CD1c-positive myeloid dendritic cell (primary cell): Measurements from ENCODE around the gene EME2.
"Not testable (repeated sequence)": the region's sequence is repeated elsewhere in the genome, so short reads cannot be mapped to it uniquely, and the experiment has no call there.

Experiments used
- DNase-seq: peaks from one replicate; pipeline ENCODE4 v3.0.0-alpha.2; 2016; ENCODE audit errors: extremely low spot score

EME2 gene

DNA sequence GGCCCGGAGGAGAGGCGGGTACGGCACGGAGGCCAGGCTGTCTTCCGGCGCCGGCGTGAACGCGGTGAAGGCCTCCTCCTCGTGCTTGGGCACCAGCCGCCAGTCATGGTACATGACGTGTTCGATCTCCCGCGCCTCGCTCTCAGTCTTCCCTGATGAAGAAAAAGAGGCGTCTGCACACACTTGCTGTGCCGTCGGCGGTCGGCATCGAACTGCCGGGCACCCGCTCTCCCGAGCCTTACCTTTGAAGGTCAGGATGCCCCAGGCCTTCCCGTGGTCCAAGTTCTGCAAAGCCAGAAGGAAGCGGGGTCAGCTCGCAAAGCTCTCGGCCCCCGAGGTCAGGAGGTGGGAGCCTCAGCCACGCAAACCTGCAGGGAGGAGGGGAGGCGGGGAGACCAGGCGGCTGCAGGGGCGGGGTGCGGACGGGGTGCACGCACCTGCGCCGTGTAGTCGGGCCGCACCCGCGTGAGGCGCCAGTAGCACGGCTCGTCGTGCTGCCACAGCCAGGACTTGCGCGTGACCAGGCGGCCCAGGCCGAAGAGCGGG lies at the start of gene EME2:
Gene EME2 (plus strand): TSS at position 449 of the 546 bp plus-strand sequence. CDS start 418 bp downstream, outside the sequence.
- DNase-seq = peak; percentile 28

- DNase-seq = peak; percentile 60
Observed at GRCh38 chr16:1723450-1724147, 49.0 kb upstream of the EME2 start.

GRCh38 chr16:1724491-1724890 lies 48.1 kb upstream of the EME2 start:
- no peak for DNase-seq

- no peak for DNase-seq
Observed at GRCh38 chr16:1726661-1727502, 45.7 kb upstream of the EME2 start.

DNA sequence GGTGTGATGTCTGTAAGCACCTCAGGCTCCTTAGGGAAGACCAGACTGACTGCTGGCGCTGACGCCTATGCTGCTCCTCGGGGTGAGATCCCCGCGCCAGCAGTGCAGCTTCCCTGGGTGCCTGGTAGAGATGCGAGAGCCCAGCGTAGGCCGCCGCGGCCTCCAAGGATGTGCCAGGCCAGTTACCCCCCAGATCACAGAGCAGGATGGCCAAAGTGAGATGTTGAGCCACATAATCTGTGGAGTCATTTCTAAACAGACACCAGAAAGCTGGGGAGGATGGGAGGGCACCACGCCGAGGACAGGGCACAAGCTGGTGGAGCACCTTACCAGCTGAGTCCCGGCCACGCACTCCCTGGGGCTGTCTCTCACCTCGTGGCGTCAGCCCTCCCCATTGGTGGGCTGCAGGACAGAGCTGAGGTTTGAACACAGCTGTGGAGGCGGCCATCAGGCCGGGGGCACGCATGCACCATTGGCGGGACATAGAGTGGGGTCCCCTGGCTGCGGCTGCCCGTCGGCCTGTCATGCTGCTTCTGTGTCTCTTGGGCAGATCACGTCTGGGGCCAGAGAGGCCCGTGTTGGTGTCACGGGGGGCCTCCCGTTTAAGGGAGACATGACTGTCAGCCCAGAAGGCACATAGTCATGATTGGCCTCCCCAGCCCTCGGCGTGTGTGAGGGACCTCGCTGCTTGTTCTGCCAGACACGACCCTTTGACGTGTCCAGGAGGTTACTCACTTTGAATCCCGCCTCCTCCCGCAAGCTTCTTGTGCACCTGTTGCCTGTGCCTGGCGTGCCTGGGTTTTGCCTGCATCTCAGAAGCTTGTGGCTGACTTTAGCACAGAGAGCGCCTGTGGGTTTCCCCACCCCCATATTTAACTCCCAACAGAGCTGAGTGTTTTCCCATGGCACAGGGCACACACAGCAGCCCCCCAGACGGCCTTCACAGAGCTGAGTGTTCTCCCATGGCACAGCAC lies 44.7 kb upstream of the EME2 start:
- no peak for DNase-seq

- no peak for DNase-seq
Observed at GRCh38 chr16:1729026-1729425, 43.6 kb upstream of the EME2 start.

DNA sequence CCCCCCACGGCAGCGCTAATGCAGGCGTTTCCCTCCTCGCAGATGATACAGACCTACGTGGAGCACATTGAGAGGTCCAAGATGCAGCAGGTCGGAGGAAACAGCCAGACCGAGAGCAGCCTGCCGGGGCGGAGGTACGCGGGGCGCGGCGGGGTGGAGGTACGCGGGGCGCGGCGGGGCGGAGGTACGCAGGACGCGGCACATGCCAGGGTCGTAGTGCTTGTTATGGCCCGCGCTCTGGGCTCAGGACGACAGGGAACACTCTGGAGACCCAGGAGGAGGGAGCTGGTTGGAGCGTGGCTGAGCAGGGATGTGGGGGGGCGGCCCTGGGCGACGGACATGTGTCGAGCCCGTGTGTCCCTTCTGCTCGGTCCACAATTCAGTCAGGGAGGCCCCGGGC lies 43.2 kb upstream of the EME2 start:
- DNase-seq = no peak

- no peak for DNase-seq
Observed at GRCh38 chr16:1731073-1731472, 41.5 kb upstream of the EME2 start.

DNA sequence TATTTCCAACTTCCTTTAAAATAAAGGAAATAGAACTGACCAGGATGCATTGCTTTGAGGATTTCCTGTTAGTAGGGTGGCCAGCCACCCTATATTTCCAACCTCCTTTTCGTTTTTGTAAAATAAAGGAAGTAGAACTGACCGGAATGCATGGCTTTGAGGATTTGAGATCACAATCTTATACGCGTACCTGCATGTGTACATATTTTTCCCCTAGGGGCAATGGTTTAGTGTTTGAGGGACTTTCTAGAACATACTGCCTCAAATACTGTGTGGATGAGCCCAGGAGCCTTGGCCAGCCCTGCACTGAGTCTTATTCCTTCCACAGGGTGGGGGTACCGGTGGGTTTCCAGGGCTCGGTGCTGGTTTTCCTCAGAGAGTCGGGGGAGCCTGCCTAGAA lies 41.0 kb upstream of the EME2 start:
- DNase-seq = peak; percentile 42

DNA sequence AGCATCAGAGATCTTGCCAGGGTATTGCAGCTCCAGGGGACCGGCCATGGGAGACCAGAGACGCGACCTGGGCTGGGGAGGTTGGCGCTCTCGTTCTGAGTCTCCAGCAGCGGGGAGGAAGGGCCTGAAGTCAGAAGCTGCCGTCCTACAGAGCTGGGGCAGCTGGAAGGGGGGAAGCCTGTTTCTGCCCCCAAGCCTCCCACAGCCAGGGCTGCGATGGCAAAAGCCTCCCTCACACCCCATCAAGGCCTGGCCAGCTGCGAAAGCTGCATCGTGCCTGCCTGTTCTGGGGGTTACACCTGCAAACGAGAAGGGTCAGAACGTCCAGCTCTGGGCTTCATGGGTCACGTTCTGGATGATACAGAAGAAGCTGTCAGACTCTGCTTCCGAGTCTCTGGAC lies 40.5 kb upstream of the EME2 start:
- DNase-seq = no peak

- not testable (repeated sequence) for DNase-seq
Observed at GRCh38 chr16:1732551-1732987, 40.0 kb upstream of the EME2 start.

- no peak for DNase-seq
Observed at GRCh38 chr16:1734123-1734522, 38.5 kb upstream of the EME2 start.

DNA sequence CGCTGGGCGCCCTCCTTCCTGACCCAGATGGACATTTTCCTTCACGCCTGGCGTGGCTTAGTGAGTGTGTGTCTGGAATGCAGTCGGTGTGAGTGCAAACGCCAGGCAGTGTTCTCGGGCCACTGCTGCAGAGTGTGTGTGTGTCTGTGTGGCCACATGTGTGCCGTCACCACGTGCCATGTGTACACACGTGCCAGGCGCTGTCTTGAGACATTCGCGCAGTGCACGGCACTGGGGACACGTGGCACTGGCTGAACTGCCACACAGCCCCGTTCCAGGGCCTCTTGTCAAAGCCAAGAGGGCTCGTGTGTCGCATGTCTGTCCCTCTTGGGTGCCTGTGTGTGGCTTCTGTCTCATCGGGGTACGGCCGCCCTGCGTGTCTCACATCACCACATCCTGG lies 37.8 kb upstream of the EME2 start:
- DNase-seq = no peak

GRCh38 chr16:1740234-1740633 lies 32.4 kb upstream of the EME2 start:
- DNase-seq = no peak

DNA sequence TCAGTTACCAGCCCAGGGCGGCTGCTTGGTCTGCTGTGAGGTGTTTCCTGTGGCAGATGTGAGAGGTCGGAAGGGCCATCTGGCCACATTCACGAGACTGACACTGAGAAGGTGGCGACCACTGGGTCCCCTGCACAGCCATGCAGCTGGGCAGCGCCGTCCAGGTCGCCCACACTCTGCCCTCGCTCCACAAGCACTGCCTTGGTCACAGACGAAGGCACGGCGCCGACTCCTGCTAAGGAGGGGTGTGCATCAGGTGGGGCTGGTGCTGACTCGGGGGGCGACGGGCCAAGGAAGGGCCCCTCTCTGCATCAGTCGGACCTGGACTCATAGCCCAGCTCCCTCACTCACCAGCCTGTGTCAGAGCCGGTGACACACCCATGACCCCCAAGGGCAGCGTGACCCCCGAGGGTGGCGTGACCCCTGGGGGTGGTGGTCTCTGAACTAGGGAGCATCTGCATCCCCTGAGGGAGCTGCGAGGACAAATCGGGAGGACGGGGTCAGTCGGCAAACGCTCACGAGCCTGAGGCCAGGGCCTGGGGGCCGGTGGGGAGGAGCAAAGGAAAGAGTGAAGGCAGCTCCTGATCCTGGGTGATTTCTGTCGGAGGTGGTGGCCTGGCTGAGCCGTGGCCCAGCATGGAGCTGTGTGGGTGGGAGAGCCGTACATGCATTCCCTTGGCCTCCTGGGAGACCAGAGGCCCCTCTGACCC lies 31.7 kb upstream of the EME2 start:
- DNase-seq = no peak

DNA sequence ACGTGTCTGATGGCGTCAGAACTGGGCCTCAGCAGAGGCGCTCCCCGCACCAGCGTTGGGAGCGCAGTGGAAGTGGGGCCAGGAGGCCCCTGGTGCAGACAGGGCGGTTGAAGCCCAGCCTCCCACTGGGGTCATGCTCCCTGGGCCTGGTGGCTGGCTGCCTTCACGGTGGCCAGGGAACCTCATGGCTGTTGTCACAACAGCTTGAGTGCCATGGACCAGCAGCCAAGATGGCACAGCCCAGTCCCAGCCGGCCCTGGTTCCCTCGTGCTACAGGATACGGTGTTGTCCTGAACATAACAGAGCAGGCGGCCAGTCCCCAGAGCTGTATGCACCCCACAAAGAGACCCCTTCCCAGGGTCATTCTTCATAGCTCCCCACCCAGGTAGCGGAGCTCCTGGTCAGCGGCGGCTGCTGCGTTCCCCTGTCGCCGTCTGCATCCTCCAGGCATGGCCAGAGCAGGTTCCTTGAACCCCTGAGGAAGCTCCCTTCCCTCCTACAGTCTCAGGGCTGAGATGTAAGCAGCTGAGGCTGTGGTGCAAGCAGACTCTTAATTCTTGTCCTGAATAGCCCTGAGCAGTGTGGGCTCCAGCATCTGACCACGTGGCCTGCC lies 31.0 kb upstream of the EME2 start:
- no peak for DNase-seq

- DNase-seq = no peak
Observed at GRCh38 chr16:1743376-1744337, 29.0 kb upstream of the EME2 start.

- DNase-seq = no peak
Observed at GRCh38 chr16:1744338-1744840, 28.2 kb upstream of the EME2 start.
